ENCODE results near the gene DEPDC5.

DEPDC5 gene

DNA sequence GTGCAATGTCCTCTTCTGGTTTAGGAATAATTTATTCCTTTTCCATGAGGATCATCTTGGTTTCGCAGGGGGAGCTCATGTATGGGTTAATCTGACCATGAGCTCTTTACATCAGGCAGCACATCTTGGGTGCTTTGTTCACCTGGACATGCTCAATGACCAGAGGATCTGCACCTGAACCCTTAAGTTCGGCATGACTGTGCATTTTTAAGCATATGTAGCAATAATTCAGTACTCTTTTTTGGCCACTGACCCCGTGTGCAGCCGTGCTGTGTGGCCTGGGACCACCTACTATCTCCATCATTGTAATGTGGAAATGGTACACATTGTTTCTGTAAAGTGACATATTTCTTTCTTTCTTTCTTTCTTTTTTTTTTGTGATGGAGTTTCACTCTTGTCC lies 62.9 kb downstream of the DEPDC5 start:
- H3K27ac Mint-ChIP-seq: no peak overlapping the region
- no peak overlapping the region for H3K4me3 Mint-ChIP-seq
- peaks cover 18% of the 10 kb centered on the region for H3K4me1 Mint-ChIP-seq (ENCODE audit: low read depth)
- no peaks in the 10 kb centered on the region for H3K9me3 Mint-ChIP-seq
- no peaks in the 10 kb centered on the region for H3K27me3 Mint-ChIP-seq
- H3K36me3 Mint-ChIP-seq (ENCODE audit: low read depth): peaks cover 81% of the 10 kb centered on the region

DNA sequence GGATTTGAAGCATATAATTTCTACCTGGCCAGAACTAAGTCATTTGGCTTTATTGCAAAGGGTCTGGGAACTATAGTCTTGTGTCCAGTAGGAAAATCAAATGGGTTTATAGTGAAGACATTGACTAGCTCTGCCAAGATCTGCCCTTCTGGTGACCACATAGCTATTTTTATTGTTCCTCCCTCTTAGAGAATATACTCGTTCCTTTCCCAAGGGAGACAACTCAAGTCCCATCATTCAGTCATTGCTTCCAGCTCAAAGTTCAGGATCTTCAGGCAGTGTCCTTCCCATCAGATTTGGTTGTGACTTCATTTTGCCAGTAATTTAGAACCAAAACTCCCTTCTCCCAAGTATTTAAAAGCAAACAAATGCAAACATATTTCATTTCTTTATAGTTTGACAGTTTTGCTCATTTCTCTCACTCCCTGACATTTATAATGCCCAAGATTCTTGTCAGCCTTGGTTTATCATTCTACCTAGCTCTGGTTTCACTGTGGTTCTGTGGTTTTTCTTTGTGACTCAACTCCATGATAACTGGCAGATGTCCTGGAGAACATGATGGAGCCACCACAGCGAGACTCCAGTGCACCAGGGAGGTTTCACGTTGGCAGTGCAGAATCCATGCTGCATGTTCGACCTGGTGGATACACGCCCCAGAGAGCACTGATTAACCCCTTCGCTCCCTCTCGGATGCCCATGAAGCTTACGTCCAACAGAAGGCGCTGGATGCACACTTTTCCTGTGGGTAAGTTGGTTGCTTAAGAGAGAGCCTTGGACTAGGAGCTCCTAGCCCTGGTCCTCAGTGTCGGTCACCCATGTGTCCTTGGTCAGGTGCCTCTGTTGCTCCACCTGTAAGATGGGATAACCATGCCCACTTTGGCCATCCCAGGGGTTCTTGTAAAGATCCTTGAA lies 64.9 kb downstream of the DEPDC5 start:
- Mint-ChIP-seq H3K4me3 (peak overlapping the region; percentile 11), H3K27me3 (no peaks in the 10 kb centered on the region), H3K9me3 (no peaks in the 10 kb centered on the region), H3K4me1 (ENCODE audit: low read depth) (peaks cover 18% of the 10 kb centered on the region), H3K27ac (peak overlapping the region; percentile 14), H3K36me3 (ENCODE audit: low read depth) (peaks cover 90% of the 10 kb centered on the region)

- Mint-ChIP-seq H3K27me3 (no peaks in the 10 kb centered on the region), H3K4me3 (no peak overlapping the region), H3K4me1 (ENCODE audit: low read depth) (peaks cover 18% of the 10 kb centered on the region), H3K9me3 (no peaks in the 10 kb centered on the region), H3K27ac (no peak overlapping the region), H3K36me3 (ENCODE audit: low read depth) (peaks cover 78% of the 10 kb centered on the region)
These were observed 66.8 kb downstream of the DEPDC5 start for GRCh38 chr22:31820655-31821054.

- Mint-ChIP-seq H3K36me3 (ENCODE audit: low read depth) (peaks cover 76% of the 10 kb centered on the region), H3K9me3 (no peaks in the 10 kb centered on the region), H3K27me3 (no peaks in the 10 kb centered on the region), H3K4me3 (no peak overlapping the region), H3K27ac (no peak overlapping the region), H3K4me1 (ENCODE audit: low read depth) (peaks cover 18% of the 10 kb centered on the region)
These were observed 67.8 kb downstream of the DEPDC5 start for GRCh38 chr22:31821572-31821971.

DNA sequence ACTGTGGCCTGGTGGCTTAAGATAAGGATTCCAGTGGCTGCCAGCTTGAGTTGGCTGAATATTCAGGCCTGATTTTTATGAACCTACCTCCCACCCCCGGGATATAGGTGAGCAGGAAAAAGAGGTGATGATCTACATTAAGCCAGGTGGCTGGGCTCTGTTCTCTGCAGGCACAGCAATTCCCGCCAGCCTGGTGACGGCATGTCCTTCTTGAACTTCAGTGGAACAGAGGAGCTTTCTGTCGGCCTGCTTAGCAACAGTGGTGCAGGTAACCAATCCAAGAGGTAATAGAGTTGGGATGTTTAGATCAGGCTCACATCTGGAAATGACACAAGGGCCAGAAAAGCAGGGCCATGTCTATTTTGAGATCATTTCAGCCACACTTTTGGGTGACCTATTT lies 68.7 kb downstream of the DEPDC5 start:
- Mint-ChIP-seq H3K9me3 (no peaks in the 10 kb centered on the region), H3K27me3 (no peaks in the 10 kb centered on the region), H3K4me1 (ENCODE audit: low read depth) (peaks cover 18% of the 10 kb centered on the region), H3K4me3 (no peak overlapping the region), H3K27ac (no peak overlapping the region), H3K36me3 (ENCODE audit: low read depth) (peaks cover 75% of the 10 kb centered on the region)

- H3K27me3 Mint-ChIP-seq: no peaks in the 10 kb centered on the region
- no peak overlapping the region for H3K4me3 Mint-ChIP-seq
- no peak overlapping the region for H3K27ac Mint-ChIP-seq
- peaks cover 72% of the 10 kb centered on the region for H3K36me3 Mint-ChIP-seq (ENCODE audit: low read depth)
- H3K9me3 Mint-ChIP-seq: no peaks in the 10 kb centered on the region
- H3K4me1 Mint-ChIP-seq (ENCODE audit: low read depth): peaks cover 20% of the 10 kb centered on the region
These were observed 71.7 kb downstream of the DEPDC5 start for GRCh38 chr22:31825513-31825912.

- Mint-ChIP-seq H3K9me3 (no peaks in the 10 kb centered on the region), H3K36me3 (ENCODE audit: low read depth) (peaks cover 69% of the 10 kb centered on the region), H3K27me3 (no peaks in the 10 kb centered on the region)
These were observed 72.6 kb downstream of the DEPDC5 start for GRCh38 chr22:31826443-31826842.

GRCh38 chr22:31828739-31829138 lies 74.9 kb downstream of the DEPDC5 start:
- H3K4me3 Mint-ChIP-seq: peak overlapping the region; percentile 7
- H3K27me3 Mint-ChIP-seq: no peaks in the 10 kb centered on the region
- no peak overlapping the region for H3K27ac Mint-ChIP-seq
- peaks cover 70% of the 10 kb centered on the region for H3K36me3 Mint-ChIP-seq (ENCODE audit: low read depth)
- H3K4me1 Mint-ChIP-seq (ENCODE audit: low read depth): peaks cover 30% of the 10 kb centered on the region
- no peaks in the 10 kb centered on the region for H3K9me3 Mint-ChIP-seq

More at GRCh38 chr22:31826443-31826842, 72.6 kb downstream of the DEPDC5 start:
- no peak overlapping the region for H3K4me3 Mint-ChIP-seq
- H3K27ac Mint-ChIP-seq: no peak overlapping the region
- H3K4me1 Mint-ChIP-seq (ENCODE audit: low read depth): peaks cover 27% of the 10 kb centered on the region

GRCh38 chr22:31829505-31829904 lies 75.7 kb downstream of the DEPDC5 start:
- Mint-ChIP-seq H3K36me3 (ENCODE audit: low read depth) (peaks cover 74% of the 10 kb centered on the region), H3K4me1 (ENCODE audit: low read depth) (peaks cover 30% of the 10 kb centered on the region), H3K27ac (peak overlapping the region; percentile 49), H3K4me3 (peak overlapping the region; percentile 21), H3K9me3 (no peaks in the 10 kb centered on the region), H3K27me3 (no peaks in the 10 kb centered on the region)

GRCh38 chr22:31830721-31831070 lies 76.9 kb downstream of the DEPDC5 start:
- no peak overlapping the region for H3K4me3 Mint-ChIP-seq
- H3K36me3 Mint-ChIP-seq (ENCODE audit: low read depth): peaks cover 70% of the 10 kb centered on the region
- no peaks in the 10 kb centered on the region for H3K27me3 Mint-ChIP-seq
- no peak overlapping the region for H3K27ac Mint-ChIP-seq
- H3K4me1 Mint-ChIP-seq (ENCODE audit: low read depth): peaks cover 30% of the 10 kb centered on the region
- H3K9me3 Mint-ChIP-seq: no peaks in the 10 kb centered on the region

GRCh38 chr22:31833930-31834329 lies 80.1 kb downstream of the DEPDC5 start:
- Mint-ChIP-seq H3K4me3 (no peak overlapping the region), H3K4me1 (ENCODE audit: low read depth) (peaks cover 25% of the 10 kb centered on the region), H3K36me3 (ENCODE audit: low read depth) (peaks cover 62% of the 10 kb centered on the region), H3K27ac (no peak overlapping the region), H3K9me3 (no peaks in the 10 kb centered on the region), H3K27me3 (no peaks in the 10 kb centered on the region)

DNA sequence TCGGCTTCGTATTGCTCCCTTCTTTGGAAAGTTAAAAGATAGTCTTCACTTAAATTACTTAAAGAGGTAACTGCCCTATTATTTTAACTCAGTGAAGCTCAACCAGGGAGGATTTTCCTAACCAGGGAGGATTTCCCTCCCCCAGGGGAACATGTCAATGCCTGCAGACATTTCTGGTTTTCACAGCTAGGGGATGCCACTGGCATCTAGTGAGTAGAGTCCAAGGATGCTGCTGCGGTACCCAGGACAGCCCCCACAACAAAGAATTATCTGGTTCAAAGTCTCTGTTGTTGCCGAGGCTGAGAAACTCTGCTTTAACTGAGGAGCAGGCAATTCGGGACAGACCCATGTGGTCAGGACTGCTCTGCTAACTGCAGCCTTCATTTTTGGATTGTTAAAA lies 82.2 kb downstream of the DEPDC5 start:
- no peak overlapping the region for H3K4me3 Mint-ChIP-seq
- peaks cover 5% of the 10 kb centered on the region for H3K4me1 Mint-ChIP-seq (ENCODE audit: low read depth)
- H3K27ac Mint-ChIP-seq: no peak overlapping the region
- no peaks in the 10 kb centered on the region for H3K9me3 Mint-ChIP-seq
- peaks cover 56% of the 10 kb centered on the region for H3K36me3 Mint-ChIP-seq (ENCODE audit: low read depth)
- no peaks in the 10 kb centered on the region for H3K27me3 Mint-ChIP-seq

GRCh38 chr22:31838917-31839316 lies 85.1 kb downstream of the DEPDC5 start:
- Mint-ChIP-seq H3K36me3 (ENCODE audit: low read depth) (peaks cover 51% of the 10 kb centered on the region), H3K4me3 (no peak overlapping the region), H3K27ac (no peak overlapping the region), H3K9me3 (no peaks in the 10 kb centered on the region), H3K27me3 (no peaks in the 10 kb centered on the region), H3K4me1 (ENCODE audit: low read depth) (peaks cover 4% of the 10 kb centered on the region)

DNA sequence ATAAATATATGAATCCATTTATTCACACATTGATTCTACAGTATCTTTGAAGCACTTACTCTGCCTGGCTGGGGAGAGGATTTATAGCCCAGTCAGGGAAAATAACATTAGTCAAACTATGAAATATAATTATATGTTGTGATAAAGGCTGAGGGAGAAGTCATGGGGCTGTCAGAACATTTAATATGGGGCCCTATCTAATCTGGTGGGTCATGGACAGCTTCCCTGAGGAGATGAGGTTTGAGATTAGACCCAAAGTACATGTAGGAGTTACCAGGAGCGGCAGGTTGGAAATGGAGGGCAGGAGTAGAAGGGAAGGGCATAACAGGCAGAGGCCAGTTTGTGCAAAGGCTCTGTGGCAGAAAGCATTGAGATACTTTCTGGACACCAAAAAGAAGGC lies 86.2 kb downstream of the DEPDC5 start:
- no peaks in the 10 kb centered on the region for H3K9me3 Mint-ChIP-seq
- H3K36me3 Mint-ChIP-seq (ENCODE audit: low read depth): peaks cover 58% of the 10 kb centered on the region
- H3K4me1 Mint-ChIP-seq (ENCODE audit: low read depth): peaks cover 4% of the 10 kb centered on the region
- no peaks in the 10 kb centered on the region for H3K27me3 Mint-ChIP-seq
- no peak overlapping the region for H3K27ac Mint-ChIP-seq
- no peak overlapping the region for H3K4me3 Mint-ChIP-seq

GRCh38 chr22:31840585-31840984 lies 86.8 kb downstream of the DEPDC5 start:
- Mint-ChIP-seq H3K36me3 (ENCODE audit: low read depth) (peaks cover 64% of the 10 kb centered on the region), H3K27ac (no peak overlapping the region), H3K4me3 (no peak overlapping the region), H3K4me1 (ENCODE audit: low read depth) (peaks cover 4% of the 10 kb centered on the region), H3K9me3 (no peaks in the 10 kb centered on the region), H3K27me3 (no peaks in the 10 kb centered on the region)
